H1 (cell line): ENCODE data around the gene KRT76.

Experiments used
- CHD2 ChIP-seq: IDR thresholded peaks from 2 replicates; pipeline ENCODE4 v1.6.1; 2012; ENCODE audit warnings: low read length, improper control_type of control experiment
- CTBP2 ChIP-seq: IDR thresholded peaks from 2 replicates; pipeline ENCODE4 v1.7.0; 2011; ENCODE audit warnings: borderline replicate concordance, mild to moderate bottlenecking, moderate library complexity, mixed read lengths, low read length; ENCODE audit not compliant: insufficient read depth, insufficient read length
- EP300 ChIP-seq, 2 experiments: IDR thresholded peaks; 1 replicate in 1 of 2; 2 replicates in 1 of 2; pipeline ENCODE4 v1.6.1; 2011 to 2012; ENCODE audit warnings: low read depth in 2 of 2, low read length in 2 of 2, mild to moderate bottlenecking in 2 of 2, borderline replicate concordance in 1 of 2, inconsistent platforms in 1 of 2, moderate library complexity in 1 of 2
- POLR2AphosphoS5 ChIP-seq: IDR thresholded peaks from 2 replicates; pipeline ENCODE4 v1.6.1; 2011; ENCODE audit warnings: low read depth, low read length
- POU5F1 ChIP-seq: IDR thresholded peaks from 2 replicates; pipeline ENCODE4 v1.6.1; 2011; ENCODE audit warnings: low read depth, mild to moderate bottlenecking, low read length, moderate library complexity
- RAD21 ChIP-seq, 2 experiments: IDR thresholded peaks in 1 of 2; conservative IDR thresholded peaks in 1 of 2; 2 replicates each; pipeline ENCODE4 v1.6.1; 2011; ENCODE audit warnings: low read depth in 2 of 2, low read length in 2 of 2, improper control_type of control experiment in 1 of 2, inconsistent platforms in 1 of 2, mild to moderate bottlenecking in 1 of 2, moderate library complexity in 1 of 2
- RNF2 ChIP-seq: fragments of 200-900, 300-1000 bp; sonication (generic); IDR thresholded peaks from 2 replicates; pipeline ENCODE4 v1.7.1; 2016; ENCODE audit warnings: borderline replicate concordance, low read depth, mild to moderate bottlenecking, antibody characterized with exemption, low read length; ENCODE audit not compliant: poor library complexity, severe bottlenecking; ENCODE audit errors: missing control alignments
- SP2 ChIP-seq: IDR thresholded peaks from 2 replicates; pipeline ENCODE4 v1.6.1; 2012; ENCODE audit warnings: mild to moderate bottlenecking, low read length, inconsistent platforms
- SP4 ChIP-seq: IDR thresholded peaks from 2 replicates; pipeline ENCODE4 v1.6.1; 2012; ENCODE audit warnings: low read length, inconsistent platforms
- TAF1 ChIP-seq: IDR thresholded peaks from 2 replicates; pipeline ENCODE4 v1.6.1; 2011; ENCODE audit warnings: mild to moderate bottlenecking, low read depth, low read length
- TCF12 ChIP-seq: IDR thresholded peaks from 2 replicates; pipeline ENCODE4 v1.6.1; 2011; ENCODE audit warnings: low read depth, mild to moderate bottlenecking, low read length
- TEAD4 ChIP-seq: IDR thresholded peaks from 2 replicates; pipeline ENCODE4 v1.6.1; 2012; ENCODE audit warnings: low read depth, low read length, inconsistent platforms, mixed read lengths
- TF ChIP-seq, protein P1 (sequence below), 3 experiments: IDR thresholded peaks; 1 replicate in 2 of 3; 2 replicates in 1 of 3; pipeline versions ENCODE4 v1.5.1 to v1.6.1; 2011; ENCODE audit warnings: low read length in 3 of 3, mild to moderate bottlenecking in 3 of 3, inconsistent platforms in 2 of 3, low read depth in 1 of 3, moderate library complexity in 1 of 3; ENCODE audit not compliant: insufficient read depth in 1 of 3; ENCODE audit errors: control extremely low read depth in 1 of 3
- TF ChIP-seq, protein P2 (sequence below): IDR thresholded peaks from 2 replicates; pipeline ENCODE4 v1.6.1; 2012; ENCODE audit warnings: low read length, inconsistent platforms

DNA sequence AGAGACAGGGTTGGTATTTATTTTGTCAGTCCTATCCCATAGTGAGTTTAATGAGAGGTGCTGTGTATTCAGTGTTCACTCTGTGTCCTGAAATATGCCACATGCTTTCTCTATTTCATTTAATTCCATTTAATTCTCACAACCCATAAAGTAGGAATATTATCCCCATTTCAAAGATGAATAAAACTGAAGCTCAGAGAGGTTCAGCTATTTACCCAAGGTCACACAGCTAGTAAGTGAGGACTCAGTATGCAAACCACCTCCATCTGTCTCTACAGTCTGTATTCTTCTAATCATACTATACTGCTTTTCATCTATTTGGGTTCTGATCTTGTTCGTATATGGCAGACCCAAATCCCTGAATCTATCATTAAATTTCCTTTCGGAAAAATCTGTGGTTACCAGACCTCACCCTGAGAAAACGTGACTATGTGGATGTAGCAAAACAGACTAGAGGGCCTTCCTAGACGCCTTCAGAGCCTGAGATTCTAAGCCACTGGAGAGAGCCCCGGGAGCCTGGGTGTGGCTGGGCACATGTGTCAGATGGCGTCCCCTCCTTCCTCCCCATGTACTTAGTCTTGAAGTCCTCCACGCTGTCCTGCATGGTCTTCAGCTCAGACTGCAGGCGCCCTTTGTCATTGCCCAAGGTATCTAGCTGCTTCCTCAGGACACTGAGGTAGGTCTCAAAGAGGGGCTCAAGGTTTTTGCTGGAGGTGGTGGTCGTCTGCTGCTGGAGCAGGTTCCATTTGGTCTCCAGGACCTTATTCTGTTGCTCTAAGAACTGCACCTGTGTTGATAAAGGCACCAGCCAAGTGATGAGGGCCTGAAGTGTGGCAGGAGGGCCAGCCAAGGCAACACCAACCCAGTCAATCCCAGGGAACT lies 34.3 kb upstream of the KRT76 start:
- TF ChIP-seq CHD2 (no peak), EP300 (IDR thresholded peaks at IDR 0.05; ENCODE audit: borderline replicate concordance in 1 of 2, low read depth in 2 of 2, low read length in 2 of 2) (no peak), RNF2 (no peak), POU5F1 (no peak), TCF12 (no peak), RAD21 (IDR thresholded peaks at IDR 0.05 in 1 of 2, conservative IDR thresholded peaks at IDR 0.05 in 1 of 2; ENCODE audit: low read depth in 2 of 2, low read length in 2 of 2) (no peak), POLR2AphosphoS5 (no peak), SP2 (no peak), TAF1 (no peak), CTBP2 (no peak), SP4 (no peak), TEAD4 (no peak)
- TF ChIP-seq, protein P1, sequence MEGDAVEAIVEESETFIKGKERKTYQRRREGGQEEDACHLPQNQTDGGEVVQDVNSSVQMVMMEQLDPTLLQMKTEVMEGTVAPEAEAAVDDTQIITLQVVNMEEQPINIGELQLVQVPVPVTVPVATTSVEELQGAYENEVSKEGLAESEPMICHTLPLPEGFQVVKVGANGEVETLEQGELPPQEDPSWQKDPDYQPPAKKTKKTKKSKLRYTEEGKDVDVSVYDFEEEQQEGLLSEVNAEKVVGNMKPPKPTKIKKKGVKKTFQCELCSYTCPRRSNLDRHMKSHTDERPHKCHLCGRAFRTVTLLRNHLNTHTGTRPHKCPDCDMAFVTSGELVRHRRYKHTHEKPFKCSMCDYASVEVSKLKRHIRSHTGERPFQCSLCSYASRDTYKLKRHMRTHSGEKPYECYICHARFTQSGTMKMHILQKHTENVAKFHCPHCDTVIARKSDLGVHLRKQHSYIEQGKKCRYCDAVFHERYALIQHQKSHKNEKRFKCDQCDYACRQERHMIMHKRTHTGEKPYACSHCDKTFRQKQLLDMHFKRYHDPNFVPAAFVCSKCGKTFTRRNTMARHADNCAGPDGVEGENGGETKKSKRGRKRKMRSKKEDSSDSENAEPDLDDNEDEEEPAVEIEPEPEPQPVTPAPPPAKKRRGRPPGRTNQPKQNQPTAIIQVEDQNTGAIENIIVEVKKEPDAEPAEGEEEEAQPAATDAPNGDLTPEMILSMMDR (IDR thresholded peaks at IDR 0.05; ENCODE audit: control extremely low read depth in 1 of 3, insufficient read depth in 1 of 3, low read depth in 1 of 3, low read length in 3 of 3): no peak
- TF ChIP-seq, protein P2, sequence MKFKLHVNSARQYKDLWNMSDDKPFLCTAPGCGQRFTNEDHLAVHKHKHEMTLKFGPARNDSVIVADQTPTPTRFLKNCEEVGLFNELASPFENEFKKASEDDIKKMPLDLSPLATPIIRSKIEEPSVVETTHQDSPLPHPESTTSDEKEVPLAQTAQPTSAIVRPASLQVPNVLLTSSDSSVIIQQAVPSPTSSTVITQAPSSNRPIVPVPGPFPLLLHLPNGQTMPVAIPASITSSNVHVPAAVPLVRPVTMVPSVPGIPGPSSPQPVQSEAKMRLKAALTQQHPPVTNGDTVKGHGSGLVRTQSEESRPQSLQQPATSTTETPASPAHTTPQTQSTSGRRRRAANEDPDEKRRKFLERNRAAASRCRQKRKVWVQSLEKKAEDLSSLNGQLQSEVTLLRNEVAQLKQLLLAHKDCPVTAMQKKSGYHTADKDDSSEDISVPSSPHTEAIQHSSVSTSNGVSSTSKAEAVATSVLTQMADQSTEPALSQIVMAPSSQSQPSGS: no peak
